Activated naive CD4-positive, alpha-beta T cell treated with anti-CD3 and anti-CD28 coated beads, Interleukin-2, amount 10 ng/mL, durations not matched to agents 5 hours and 36 hours (primary cell): ENCODE measurements around the gene OR14I1. TPM values are rescaled to one million over a fixed set of nuclear protein-coding genes. Genes with fewer than 3 reads are reported as not detected.

ENCODE experiments used
- total RNA-seq, 2 experiments: library from RNA; stranded (reverse); gene quantifications; one replicate each; pipeline ENCODE4 v1.2.3, GENCODE V29; 2021

OR14I1 gene
- not detected for total RNA-seq

GRCh38 chr1:248702714-248703113 is at the start of gene OR14I1:
OR14I1 (minus strand) TSS chr1:248702766.

GRCh38 chr1:248655354-248655753 is 47.2 kb downstream of the OR14I1 start, which contains the start of gene OR2T27:
OR2T27 (minus strand) TSS chr1:248655528; CDS start chr1:248650884, 4,644 bp downstream.

Other genes starting within 250 kb of the OR14I1 start
- gene OR2T3, start 229.4 kb downstream of the OR14I1 start, total RNA-seq: not detected
- gene OR2T5, start 214.2 kb downstream of the OR14I1 start, total RNA-seq: not detected
- not detected for gene OR2G6, start 194.7 kb downstream of the OR14I1 start, total RNA-seq
- gene OR2T29, start 140.0 kb downstream of the OR14I1 start, total RNA-seq: not detected
- gene OR2T34, start 128.0 kb downstream of the OR14I1 start, total RNA-seq: not detected
- not detected for gene OR2T10, start 105.1 kb downstream of the OR14I1 start, total RNA-seq
- not detected for gene OR2T11, start 67.7 kb downstream of the OR14I1 start, total RNA-seq
- not detected for gene OR2T35, start 57.5 kb downstream of the OR14I1 start, total RNA-seq
- not detected for gene OR2T27, start 47.2 kb downstream of the OR14I1 start, total RNA-seq
- not detected for gene LYPD8, start 53.0 kb upstream of the OR14I1 start, total RNA-seq
- 10 to 100 TPM; 30.4 to 32.8 TPM for gene SH3BP5L, start 123.1 kb upstream of the OR14I1 start, total RNA-seq
- gene ZNF672, start 135.5 kb upstream of the OR14I1 start, total RNA-seq: 10 to 100 TPM; 46.4 to 48.0 TPM
- 10 to 100 TPM; 44.4 to 56.5 TPM for gene ZNF692, start 156.3 kb upstream of the OR14I1 start, total RNA-seq
- 1 to 10 TPM; 8.9 to 9.0 TPM for gene PGBD2, start 203.5 kb upstream of the OR14I1 start, total RNA-seq